ENCODE results near the gene FHIT. TPM values are rescaled to one million over a fixed set of nuclear protein-coding genes. Genes with fewer than 3 reads are reported as not detected.

FHIT gene
- total RNA-seq, 1 experiment from 2014 or later, result 3.6 TPM

DNA sequence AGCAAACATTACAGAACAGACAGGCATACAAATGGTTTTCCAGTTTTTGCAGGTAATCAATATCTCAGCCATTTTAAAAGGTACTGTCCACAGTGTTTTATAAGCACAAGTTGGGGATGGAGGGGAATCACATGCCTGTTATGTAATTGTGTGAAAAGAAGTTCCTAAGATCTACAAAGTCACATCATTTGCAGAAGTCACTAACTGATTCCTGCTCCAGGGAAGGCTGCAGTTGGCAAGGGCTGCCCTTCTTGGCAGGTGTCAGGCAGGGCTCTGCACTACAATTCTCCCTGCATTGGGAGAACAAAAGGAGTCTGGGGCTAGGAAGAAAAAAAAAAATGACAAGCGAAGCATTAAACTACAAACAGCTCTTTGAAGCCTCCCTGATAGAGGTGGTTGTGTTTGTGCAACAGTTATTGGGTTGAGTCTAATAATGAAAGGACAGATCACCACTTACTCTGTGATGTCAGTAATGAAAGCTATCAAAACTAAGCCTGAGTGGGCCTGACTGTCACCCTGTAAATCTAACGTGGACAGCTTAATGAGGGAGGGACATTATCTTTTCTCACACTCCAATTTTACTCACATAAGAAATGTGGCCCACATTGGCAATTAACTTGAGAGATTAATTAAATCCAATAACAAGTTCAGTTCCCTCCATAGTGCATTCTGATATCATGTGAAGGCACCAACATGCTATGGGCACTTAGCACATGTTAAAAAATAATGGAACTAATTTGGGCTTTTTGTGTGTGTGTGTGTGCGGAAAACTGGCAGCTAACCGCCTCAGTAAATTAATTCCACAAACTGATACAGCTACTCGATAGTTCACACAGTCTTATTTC, 242.9 kb downstream of the FHIT start:
- no peak for ATAC-seq
- H3K4me1 ChIP-seq (ENCODE audit: insufficient read depth, low read length), result no peaks in the 10 kb centered on the region
- no peaks in the 10 kb centered on the region for H3K27me3 ChIP-seq (ENCODE audit: low read length)
- H2AFZ ChIP-seq (ENCODE audit: low read length), result no peak overlapping the region
- H3K9me2 ChIP-seq (replicated peaks; ENCODE audit: low read length), result no peaks in the 10 kb centered on the region
- H3K9me3 ChIP-seq (ENCODE audit: low read length), result no peaks in the 10 kb centered on the region
- TF ChIP-seq CTCF (conservative IDR thresholded peaks at IDR 0.05; ENCODE audit: low read depth, low read length) (no peak), EZH2phosphoT487 (IDR thresholded peaks at IDR 0.05; ENCODE audit: borderline replicate concordance, low read length) (no peak), EZH2 (IDR thresholded peaks at IDR 0.05; ENCODE audit: low read length, unreplicated experiment) (no peak)
- no peak overlapping the region for H3K9ac ChIP-seq (ENCODE audit: low read length)
- H3K79me2 ChIP-seq (ENCODE audit: low read length), result no peaks in the 10 kb centered on the region
- no peak overlapping the region for H3K27ac ChIP-seq (ENCODE audit: low read length)
- H3F3A ChIP-seq (ENCODE audit: low read length, unreplicated experiment), result no peaks in the 10 kb centered on the region
- ChIA-PET POLR2A (ENCODE audit: unreplicated experiment) (interaction anchor here (0.6 kb wide), 1 partner anchor 16 kb away, joined by 3 read pairs; no protein-coding TSS in a partner anchor), CTCF (interaction anchor here (0.7 kb wide), 1 partner anchor 14 kb away, joined by 3 read pairs; no protein-coding TSS in a partner anchor)
- H3K4me2 ChIP-seq (ENCODE audit: low read length), result no peak overlapping the region
- no peak overlapping the region for H3K4me3 ChIP-seq (ENCODE audit: low read length)
- no peak for DNase-seq
- H4K20me1 ChIP-seq (ENCODE audit: low read length), result no peaks in the 10 kb centered on the region
- no TSS peak for BruUV-seq (replicated peaks)
- H3K36me3 ChIP-seq (ENCODE audit: low read depth, low read length), result no peaks in the 10 kb centered on the region
- intact Hi-C loops (cut with micrococcal nuclease), result no loop called here

GRCh38 chr3:61005591-61005990, 245.7 kb downstream of the FHIT start:
- no peaks in the 10 kb centered on the region for H4K20me1 ChIP-seq (ENCODE audit: low read length)
- no peaks in the 10 kb centered on the region for H3K4me1 ChIP-seq (ENCODE audit: insufficient read depth, low read length)
- intact Hi-C loops (cut with micrococcal nuclease), result no loop called here
- no peak overlapping the region for H3K4me2 ChIP-seq (ENCODE audit: low read length)
- H3F3A ChIP-seq (ENCODE audit: low read length, unreplicated experiment), result no peaks in the 10 kb centered on the region
- DNase-seq, result no peak
- BruUV-seq (replicated peaks), result no TSS peak
- no peak overlapping the region for H3K4me3 ChIP-seq (ENCODE audit: low read length)
- H3K79me2 ChIP-seq (ENCODE audit: low read length), result no peaks in the 10 kb centered on the region
- H3K9ac ChIP-seq (ENCODE audit: low read length), result no peak overlapping the region
- CTCF ChIA-PET, result no interaction called here
- no peak overlapping the region for H2AFZ ChIP-seq (ENCODE audit: low read length)
- POLR2A ChIA-PET (ENCODE audit: unreplicated experiment), result no interaction called here
- H3K9me2 ChIP-seq (replicated peaks; ENCODE audit: low read length), result no peaks in the 10 kb centered on the region
- H3K9me3 ChIP-seq (ENCODE audit: low read length), result no peaks in the 10 kb centered on the region
- TF ChIP-seq EZH2phosphoT487 (IDR thresholded peaks at IDR 0.05; ENCODE audit: borderline replicate concordance, low read length), result no peak
- TF ChIP-seq EZH2 (IDR thresholded peaks at IDR 0.05; ENCODE audit: low read length, unreplicated experiment), result no peak
- no peak for TF ChIP-seq CTCF (conservative IDR thresholded peaks at IDR 0.05; ENCODE audit: low read depth, low read length)
- ATAC-seq, result no peak
- no peak overlapping the region for H3K27ac ChIP-seq (ENCODE audit: low read length)
- H3K36me3 ChIP-seq (ENCODE audit: low read depth, low read length), result no peaks in the 10 kb centered on the region
- H3K27me3 ChIP-seq (ENCODE audit: low read length), result no peaks in the 10 kb centered on the region

GRCh38 chr3:60998858-60999257, 252.4 kb downstream of the FHIT start:
- H3K27ac ChIP-seq (ENCODE audit: low read length), result no peak overlapping the region
- H3K79me2 ChIP-seq (ENCODE audit: low read length), result no peaks in the 10 kb centered on the region
- ATAC-seq (peak; percentile 67), DNase-seq (peak; percentile 12)
- no peaks in the 10 kb centered on the region for H3K27me3 ChIP-seq (ENCODE audit: low read length)
- no peak overlapping the region for H3K4me3 ChIP-seq (ENCODE audit: low read length)
- H3K9me2 ChIP-seq (replicated peaks; ENCODE audit: low read length), result no peaks in the 10 kb centered on the region
- ChIA-PET POLR2A (ENCODE audit: unreplicated experiment) (no interaction called here), CTCF (no interaction called here)
- no peaks in the 10 kb centered on the region for H3K36me3 ChIP-seq (ENCODE audit: low read depth, low read length)
- no peaks in the 10 kb centered on the region for H4K20me1 ChIP-seq (ENCODE audit: low read length)
- no peak overlapping the region for H3K9ac ChIP-seq (ENCODE audit: low read length)
- no peaks in the 10 kb centered on the region for H3K4me1 ChIP-seq (ENCODE audit: insufficient read depth, low read length)
- no TSS peak for BruUV-seq (replicated peaks)
- H3K4me2 ChIP-seq (ENCODE audit: low read length), result no peak overlapping the region
- intact Hi-C loops (cut with micrococcal nuclease), result no loop called here
- no peak overlapping the region for H2AFZ ChIP-seq (ENCODE audit: low read length)
- no peaks in the 10 kb centered on the region for H3F3A ChIP-seq (ENCODE audit: low read length, unreplicated experiment)
- H3K9me3 ChIP-seq (ENCODE audit: low read length), result no peaks in the 10 kb centered on the region
- TF ChIP-seq CTCF (conservative IDR thresholded peaks at IDR 0.05; ENCODE audit: low read depth, low read length) (no peak), EZH2phosphoT487 (IDR thresholded peaks at IDR 0.05; ENCODE audit: borderline replicate concordance, low read length) (no peak), EZH2 (IDR thresholded peaks at IDR 0.05; ENCODE audit: low read length, unreplicated experiment) (no peak)

Data from PC-3 (cell line).